DND-41 (cell line): ENCODE data around the gene CHST3.

ENCODE experiments used
- CTCF ChIP-seq: IDR thresholded peaks from 2 replicates; pipeline ENCODE4 v1.5.1; 2012; ENCODE audit warnings: borderline replicate concordance, low read length, moderate library complexity, mild to moderate bottlenecking; ENCODE audit not compliant: poor library complexity, severe bottlenecking; ENCODE audit errors: extremely low read depth
- EZH2 ChIP-seq: IDR thresholded peaks from 3 replicates; pipeline ENCODE4 v1.6.1; 2012; ENCODE audit warnings: borderline replicate concordance, low read depth, mild to moderate bottlenecking, moderate library complexity, low read length, inconsistent platforms; ENCODE audit not compliant: severe bottlenecking

GRCh38 chr10:71948496-71949067, 15.6 kb upstream of the CHST3 start:
- TF ChIP-seq CTCF (no peak), EZH2 (no peak)
